Measurements from ENCODE around the gene PCDHB14. TPM values are rescaled to one million over a fixed set of nuclear protein-coding genes. Genes with fewer than 3 reads are reported as not detected.

PCDHB14 gene
- total and polyA plus RNA-seq, 2 of the 4 experiments (the other 2 are of a cell fraction) = 0.18 to 0.36 TPM

GRCh38 chr5:141258464-141258863 lies 35.3 kb downstream of the PCDHB14 start:
- Histone ChIP-seq H2AK9ac (replicated peaks; ENCODE audit: low read depth, low read length, poor library complexity) (no peak overlapping the region), H4K8ac (ENCODE audit: low read depth in 2 of 2, low read length in 2 of 2) (no peak overlapping the region), H2BK5ac (ENCODE audit: low read depth, low read length, poor library complexity, severe bottlenecking) (no peak overlapping the region), H3K36me3 (ENCODE audit: control insufficient read depth, insufficient read depth, low read length) (no peaks in the 10 kb centered on the region), H2BK120ac (ENCODE audit: low read depth, low read length) (no peak overlapping the region), H4K91ac (ENCODE audit: insufficient read depth, low read depth, low read length) (no peak overlapping the region), H3K27me3 (ENCODE audit: control insufficient read depth, insufficient read depth, low read length) (no peaks in the 10 kb centered on the region), H3K4ac (ENCODE audit: low read depth, low read length) (no peak overlapping the region), H3K56ac (ENCODE audit: extremely low read depth, insufficient read depth, low read length) (no peak overlapping the region), H2AFZ (replicated peaks; ENCODE audit: low read length, poor library complexity) (no peak overlapping the region), H4K20me1 (ENCODE audit: insufficient read depth, low read length) (no peaks in the 10 kb centered on the region), H3K79me1 (ENCODE audit: low read depth in 1 of 2, low read length in 2 of 2) (no peaks in the 10 kb centered on the region), H3K4me3 (ENCODE audit: insufficient read depth, low read depth, low read length) (no peak overlapping the region), H2BK15ac (ENCODE audit: low read depth, low read length) (no peak overlapping the region), H3K9me3 (ENCODE audit: control insufficient read depth, insufficient read depth, low read length) (peaks cover 40% of the 10 kb centered on the region), H3K9me1 (ENCODE audit: insufficient read depth, low read length) (no peaks in the 10 kb centered on the region), H3K23ac (ENCODE audit: low read depth, low read length) (no peak overlapping the region), H3K4me2 (ENCODE audit: low read depth, low read length) (no peak overlapping the region), H2AK5ac (ENCODE audit: low read depth, low read length) (no peak overlapping the region), H3K27ac (ENCODE audit: insufficient read depth, low read length) (no peak overlapping the region), H4K5ac (ENCODE audit: low read depth, low read length) (no peak overlapping the region), H3K4me1 (ENCODE audit: control insufficient read depth, insufficient read depth, low read length) (no peaks in the 10 kb centered on the region), H3K9ac (ENCODE audit: low read depth, low read length) (no peak overlapping the region), H3K18ac (ENCODE audit: low read depth, low read length) (no peak overlapping the region), H2BK20ac (ENCODE audit: low read depth, low read length) (no peak overlapping the region), H3K14ac (replicated peaks; ENCODE audit: low read depth, low read length) (no peak overlapping the region)
- intact Hi-C loops (cut with micrococcal nuclease) = no loop called here
- dilution Hi-C loops (cut with HindIII; ENCODE audit: low sequenced_read_pairs, unreplicated experiment) = no loop called here
- CTCF ChIA-PET = no interaction called here
- ATAC-seq (ENCODE audit: low read depth) (no peak), DNase-seq (no peak)
- POLR2A ChIA-PET (ENCODE audit: unreplicated experiment) = no interaction called here
- TF ChIP-seq RCOR1 (IDR thresholded peaks at IDR 0.05; ENCODE audit: insufficient replicate concordance, low read length) = no peak
- no peak for TF ChIP-seq FOS (IDR thresholded peaks at IDR 0.05; ENCODE audit: low read depth, low read length)
- no peak for TF ChIP-seq BHLHE40 (IDR thresholded peaks at IDR 0.05; ENCODE audit: low read depth, low read length)
- TF ChIP-seq NFE2L2 (IDR thresholded peaks at IDR 0.05; ENCODE audit: low read depth, low read length) = no peak
- no peak for TF ChIP-seq USF2 (IDR thresholded peaks at IDR 0.05; ENCODE audit: low read depth, low read length)
- TF ChIP-seq SMC3 (IDR thresholded peaks at IDR 0.05; ENCODE audit: low read depth, low read length) = no peak
- TF ChIP-seq CHD1 (IDR thresholded peaks at IDR 0.05; ENCODE audit: low read depth, low read length) = no peak
- TF ChIP-seq MAFK (IDR thresholded peaks at IDR 0.05; ENCODE audit: low read depth, low read length) = no peak
- TF ChIP-seq MAZ (IDR thresholded peaks at IDR 0.05; ENCODE audit: borderline replicate concordance, low read depth, low read length) = no peak
- no peak for TF ChIP-seq MXI1 (IDR thresholded peaks at IDR 0.05; ENCODE audit: borderline replicate concordance, low read depth, low read length)
- TF ChIP-seq CTCF (conservative IDR thresholded peaks at IDR 0.05; ENCODE audit: low read depth, low read length) = no peak
- in situ Hi-C loops (cut with MboI; ENCODE audit: low sequenced_read_pairs) = no loop called here
- no TSS peak for BruUV-seq (replicated peaks)

Measured in IMR-90 (cell line).